Smooth muscle cell (in vitro differentiated cells): ENCODE data around the gene CCDC148. TPM values are rescaled to one million over a fixed set of nuclear protein-coding genes. Genes with fewer than 3 reads are reported as not detected.

Source experiments
- DNase-seq: peaks from one replicate; lab custom pipeline; 2025; ENCODE audit not compliant: unreplicated experiment; lab: John Stamatoyannopoulos, UW
- H2AFZ ChIP-seq: fragments of 200-600 bp; sonication (generic); 2 replicates; pipeline ENCODE4 v1.6.0; 2016; ENCODE audit warnings: antibody characterized with exemption, low read depth, mild to moderate bottlenecking
- H3F3A ChIP-seq: fragments of 200-600 bp; sonication (generic); 2 replicates; pipeline ENCODE4 v1.6.0; 2017; ENCODE audit warnings: antibody characterized with exemption, low read depth
- H3K27ac ChIP-seq: fragments of 200-600 bp; sonication (generic); 2 replicates; pipeline ENCODE4 v1.5.1; 2016; ENCODE audit warnings: low read depth, mild to moderate bottlenecking
- H3K27me3 ChIP-seq: fragments of 200-600 bp; sonication (generic); 2 replicates; pipeline ENCODE4 v1.6.1; 2016; ENCODE audit warnings: low read depth, mild to moderate bottlenecking
- H3K36me3 ChIP-seq: fragments of 200-600 bp; sonication (generic); 2 replicates; pipeline ENCODE4 v1.5.1; 2016; ENCODE audit warnings: low read depth
- H3K4me1 ChIP-seq: fragments of 200-600 bp; sonication (generic); 2 replicates; pipeline ENCODE4 v1.5.1; 2016; ENCODE audit warnings: low read depth
- H3K4me2 ChIP-seq: fragments of 200-600 bp; sonication (generic); 2 replicates; pipeline ENCODE4 v1.6.0; 2016; ENCODE audit warnings: mild to moderate bottlenecking
- H3K4me3 ChIP-seq: fragments of 200-600 bp; sonication (generic); 2 replicates; pipeline ENCODE4 v1.5.1; 2016; ENCODE audit warnings: mild to moderate bottlenecking
- H3K79me2 ChIP-seq: fragments of 200-600 bp; sonication (generic); 2 replicates; pipeline ENCODE4 v1.6.0; 2016; ENCODE audit warnings: low read depth, mild to moderate bottlenecking
- H3K9ac ChIP-seq: fragments of 200-600 bp; sonication (generic); 2 replicates; pipeline ENCODE4 v1.6.0; 2016; ENCODE audit warnings: low read depth
- H3K9me3 ChIP-seq: fragments of 200-600 bp; sonication (generic); replicated peaks from 2 replicates; pipeline ENCODE4 v1.5.1; 2016; ENCODE audit warnings: low read depth
- H4K20me1 ChIP-seq: fragments of 200-600 bp; sonication (generic); 2 replicates; pipeline ENCODE4 v1.6.0; 2016; ENCODE audit warnings: low read depth
- WGBS: methylation state at CpG from one replicate; pipeline ENCODE4 v1.1.7; 2016; ENCODE audit warnings: low lambda C conversion rate; 5-methylcytosine and 5-hydroxymethylcytosine counted together
- polyA plus RNA-seq: library from polyadenylated mRNA; unstranded; fragments of >200 nt; fragmentation: Nextera tagmentation; extraction: Ambion mirVana; gene quantifications from 2 replicates; pipeline ENCODE4 v1.2.1, GENCODE V29; 2016
- total RNA-seq: library from RNA; depleted of rRNA; stranded (reverse); fragments of >200 nt; gene quantifications from 2 replicates; pipeline ENCODE4 v1.2.3, GENCODE V29; 2014
- TF ChIP-seq, protein P1 (sequence below): fragments of 200-600 bp; sonication (generic); IDR thresholded peaks from 2 replicates; pipeline ENCODE4 v1.5.1; 2017; ENCODE audit warnings: borderline replicate concordance, mild to moderate bottlenecking, antibody characterized with exemption; ENCODE audit not compliant: insufficient read depth, poor library complexity, severe bottlenecking

The CCDC148 gene
- total and polyA plus RNA-seq, 2 experiments from 2014 or later: 0.09 TPM; not detected in 1

DNA sequence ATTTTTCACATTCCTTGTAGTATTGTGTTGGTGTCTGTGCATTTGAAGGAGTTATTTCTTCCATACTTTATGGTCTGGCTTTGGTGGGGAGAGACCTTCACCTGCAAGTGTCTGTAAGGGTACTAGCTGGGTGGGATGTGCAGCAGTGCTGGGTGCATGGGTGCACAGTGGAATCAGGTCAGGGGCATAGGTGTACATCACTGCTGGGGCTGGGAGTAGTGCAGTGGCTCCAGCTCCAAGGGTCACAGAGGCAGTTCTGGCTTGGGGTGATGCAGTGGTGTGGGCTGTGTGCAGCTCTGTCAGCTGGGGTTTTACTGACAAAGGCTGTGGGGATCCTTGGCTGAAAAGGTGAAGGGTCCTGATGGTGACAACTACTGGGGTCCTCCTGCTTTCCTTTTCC lies 44.8 kb downstream of the CCDC148 start:
- Histone ChIP-seq H3K36me3 (peaks cover 5% of the 10 kb centered on the region), H3K9me3 (no peaks in the 10 kb centered on the region), H3K27ac (no peak overlapping the region), H3K27me3 (no peaks in the 10 kb centered on the region), H3K4me1 (peaks cover 6% of the 10 kb centered on the region), H3K4me2 (no peak overlapping the region), H3K4me3 (no peak overlapping the region), H3K79me2 (no peaks in the 10 kb centered on the region), H3F3A (no peaks in the 10 kb centered on the region), H3K9ac (no peak overlapping the region), H2AFZ (no peak overlapping the region), H4K20me1 (no peaks in the 10 kb centered on the region)
- TF ChIP-seq, protein P1, sequence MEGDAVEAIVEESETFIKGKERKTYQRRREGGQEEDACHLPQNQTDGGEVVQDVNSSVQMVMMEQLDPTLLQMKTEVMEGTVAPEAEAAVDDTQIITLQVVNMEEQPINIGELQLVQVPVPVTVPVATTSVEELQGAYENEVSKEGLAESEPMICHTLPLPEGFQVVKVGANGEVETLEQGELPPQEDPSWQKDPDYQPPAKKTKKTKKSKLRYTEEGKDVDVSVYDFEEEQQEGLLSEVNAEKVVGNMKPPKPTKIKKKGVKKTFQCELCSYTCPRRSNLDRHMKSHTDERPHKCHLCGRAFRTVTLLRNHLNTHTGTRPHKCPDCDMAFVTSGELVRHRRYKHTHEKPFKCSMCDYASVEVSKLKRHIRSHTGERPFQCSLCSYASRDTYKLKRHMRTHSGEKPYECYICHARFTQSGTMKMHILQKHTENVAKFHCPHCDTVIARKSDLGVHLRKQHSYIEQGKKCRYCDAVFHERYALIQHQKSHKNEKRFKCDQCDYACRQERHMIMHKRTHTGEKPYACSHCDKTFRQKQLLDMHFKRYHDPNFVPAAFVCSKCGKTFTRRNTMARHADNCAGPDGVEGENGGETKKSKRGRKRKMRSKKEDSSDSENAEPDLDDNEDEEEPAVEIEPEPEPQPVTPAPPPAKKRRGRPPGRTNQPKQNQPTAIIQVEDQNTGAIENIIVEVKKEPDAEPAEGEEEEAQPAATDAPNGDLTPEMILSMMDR: no peak
- DNase-seq: no peak

DNA sequence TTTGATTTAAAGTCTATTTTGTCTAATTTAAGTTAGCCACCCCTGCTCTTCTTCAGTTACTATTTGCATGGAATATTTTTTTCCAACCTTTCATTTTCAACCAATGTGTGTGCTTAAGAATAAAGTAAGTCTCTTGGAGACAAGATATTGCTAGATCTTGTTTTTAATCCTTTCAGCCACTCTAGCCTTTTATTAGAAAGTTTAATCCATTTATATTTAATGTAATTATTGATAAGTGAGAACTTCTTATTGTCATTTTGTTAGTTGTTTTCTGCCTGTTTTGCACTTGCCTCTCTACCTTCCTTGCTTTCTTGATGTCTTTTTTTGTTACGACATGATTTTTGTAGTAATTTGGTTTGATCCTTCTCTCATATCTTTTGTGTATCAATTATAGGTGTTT lies 46.4 kb downstream of the CCDC148 start:
- Histone ChIP-seq H2AFZ (no peak overlapping the region), H3K4me3 (no peak overlapping the region), H3K27me3 (no peaks in the 10 kb centered on the region), H3K9me3 (no peaks in the 10 kb centered on the region), H4K20me1 (no peaks in the 10 kb centered on the region), H3K9ac (no peak overlapping the region), H3F3A (no peaks in the 10 kb centered on the region), H3K4me1 (peaks cover 6% of the 10 kb centered on the region), H3K27ac (no peak overlapping the region), H3K36me3 (peaks cover 5% of the 10 kb centered on the region), H3K79me2 (no peaks in the 10 kb centered on the region), H3K4me2 (no peak overlapping the region)
- 94% methylated on average over 1 of the region's 1 CpG for WGBS
- no peak for DNase-seq
- TF ChIP-seq, protein P1: no peak

DNA sequence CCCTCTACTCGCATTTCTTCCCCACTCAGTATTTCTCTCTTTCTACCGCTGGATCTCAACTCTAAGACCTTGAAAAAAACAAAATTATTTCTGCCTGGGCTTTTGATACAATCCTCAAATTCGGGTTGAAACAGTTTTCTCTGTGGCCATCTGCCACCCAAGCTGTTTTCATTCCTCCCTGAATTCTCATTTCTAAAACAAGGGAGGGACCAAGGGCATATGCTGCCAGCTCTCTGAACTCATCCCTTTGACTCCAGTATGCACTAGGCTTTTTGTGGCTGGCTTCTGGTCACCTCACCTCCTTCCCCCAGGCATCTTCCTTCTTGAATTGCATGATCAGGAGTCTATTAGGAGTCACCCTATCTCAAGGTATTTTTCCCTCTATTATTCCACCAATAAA lies 49.5 kb downstream of the CCDC148 start:
- no peaks in the 10 kb centered on the region for H3F3A ChIP-seq
- no peak overlapping the region for H3K4me3 ChIP-seq
- H3K4me2 ChIP-seq: no peak overlapping the region
- H3K4me1 ChIP-seq: no peaks in the 10 kb centered on the region
- WGBS: 80% methylated on average over 3 of the region's 3 CpGs
- TF ChIP-seq, protein P1: no peak
- H3K36me3 ChIP-seq: peaks cover 5% of the 10 kb centered on the region
- H3K27ac ChIP-seq: no peak overlapping the region
- no peaks in the 10 kb centered on the region for H4K20me1 ChIP-seq
- no peak for DNase-seq
- no peak overlapping the region for H3K9ac ChIP-seq
- H3K27me3 ChIP-seq: no peaks in the 10 kb centered on the region
- H3K79me2 ChIP-seq: no peaks in the 10 kb centered on the region
- no peak overlapping the region for H2AFZ ChIP-seq
- H3K9me3 ChIP-seq: no peaks in the 10 kb centered on the region

DNA sequence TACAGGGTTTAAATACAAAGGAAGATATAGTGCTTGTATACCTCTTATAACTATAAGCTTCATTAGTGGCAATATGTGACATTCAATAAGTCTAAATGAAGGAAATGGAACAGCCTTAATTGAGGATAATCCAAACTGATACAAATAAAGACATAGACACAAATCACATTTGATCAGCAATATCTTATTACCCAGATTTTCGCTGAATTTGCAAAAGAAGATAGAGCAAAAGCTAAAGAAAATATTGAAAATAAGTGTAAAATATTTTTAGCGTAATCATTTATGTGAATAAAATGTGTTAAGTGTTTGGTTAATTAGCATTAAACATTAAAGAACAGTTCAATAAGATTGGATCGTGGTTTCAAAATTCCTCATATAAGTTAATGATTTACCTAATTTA lies 51.2 kb downstream of the CCDC148 start:
- H3K79me2 ChIP-seq: no peaks in the 10 kb centered on the region
- no peaks in the 10 kb centered on the region for H4K20me1 ChIP-seq
- no peak overlapping the region for H3K4me3 ChIP-seq
- TF ChIP-seq, protein P1: no peak
- 92% methylated on average over 3 of the region's 3 CpGs for whole genome bisulfite sequencing
- no peaks in the 10 kb centered on the region for H3K9me3 ChIP-seq
- DNase-seq: no peak
- H3K4me1 ChIP-seq: no peaks in the 10 kb centered on the region
- no peak overlapping the region for H3K9ac ChIP-seq
- no peak overlapping the region for H3K27ac ChIP-seq
- no peaks in the 10 kb centered on the region for H3F3A ChIP-seq
- H2AFZ ChIP-seq: no peak overlapping the region
- H3K4me2 ChIP-seq: no peak overlapping the region
- H3K27me3 ChIP-seq: no peaks in the 10 kb centered on the region
- H3K36me3 ChIP-seq: no peaks in the 10 kb centered on the region
